Liver (tissue), 9 donors: ENCODE measurements around the gene GPR32. TPM values are rescaled to one million over a fixed set of nuclear protein-coding genes. Genes with fewer than 3 reads are reported as not detected.

Experiments
- DNase-seq: peaks from one replicate; pipeline ENCODE4 v3.0.0-alpha.2; 2017; ENCODE audit warnings: low spot score
- H3K27ac ChIP-seq, 2 donors: one replicate each; pipeline ENCODE4 v1.7.0; 2013; ENCODE audit warnings: inconsistent platforms in 2 of 2, low read length in 2 of 2, control low read depth in 1 of 2, low read depth in 1 of 2, mild to moderate bottlenecking in 1 of 2
- H3K27me3 ChIP-seq, 4 donors: one replicate each; pipeline versions ENCODE4 v1.6.1 to v1.7.0; 2013; ENCODE audit warnings: low read length in 3 of 4, inconsistent platforms in 1 of 4, mild to moderate bottlenecking in 1 of 4, moderate library complexity in 1 of 4; ENCODE audit not compliant: control insufficient read depth in 4 of 4, insufficient read depth in 4 of 4
- H3K36me3 ChIP-seq, 4 donors: one replicate each; pipeline versions ENCODE4 v1.6.1 to v1.7.0; 2013; ENCODE audit warnings: low read length in 3 of 4, mild to moderate bottlenecking in 3 of 4, low read depth in 1 of 4, moderate library complexity in 1 of 4; ENCODE audit not compliant: control insufficient read depth in 4 of 4, insufficient read depth in 3 of 4
- H3K4me1 ChIP-seq, 4 donors: one replicate each; pipeline versions ENCODE4 v1.6.1 to v1.7.0; 2013; ENCODE audit warnings: low read length in 3 of 4, mild to moderate bottlenecking in 3 of 4, moderate library complexity in 1 of 4; ENCODE audit not compliant: control insufficient read depth in 4 of 4, insufficient read depth in 4 of 4
- H3K4me3 ChIP-seq, 3 donors: one replicate each; pipeline versions ENCODE4 v1.6.1 to v1.7.0; 2013; ENCODE audit warnings: low read length in 3 of 3, control low read depth in 1 of 3, low read depth in 1 of 3, mild to moderate bottlenecking in 1 of 3
- H3K9ac ChIP-seq, 2 donors: one replicate each; pipeline ENCODE4 v1.7.0; 2013; ENCODE audit warnings: low read length in 2 of 2, mild to moderate bottlenecking in 2 of 2, moderate library complexity in 2 of 2, control low read depth in 1 of 2, low read depth in 1 of 2
- H3K9me3 ChIP-seq, 4 donors: one replicate each; pipeline versions ENCODE4 v1.6.1 to v1.7.0; 2013; ENCODE audit warnings: low read length in 3 of 4; ENCODE audit not compliant: control insufficient read depth in 4 of 4
- EGR1 ChIP-seq, 2 donors: IDR thresholded peaks; 2 replicates each; pipeline ENCODE4 v1.6.1; 2016 to 2018; ENCODE audit warnings: antibody characterized with exemption in 2 of 2, low read depth in 2 of 2
- FOXA1 ChIP-seq: IDR thresholded peaks from 2 replicates; pipeline ENCODE4 v1.6.1; 2016; ENCODE audit warnings: antibody characterized with exemption
- FOXA2 ChIP-seq: IDR thresholded peaks from 2 replicates; pipeline ENCODE4 v1.6.1; 2016; ENCODE audit warnings: antibody characterized with exemption
- GABPA ChIP-seq, 2 donors: IDR thresholded peaks in 1 of 2; conservative IDR thresholded peaks in 1 of 2; 2 replicates each; pipeline ENCODE4 v1.6.1; 2016; ENCODE audit warnings: antibody characterized with exemption in 2 of 2, mild to moderate bottlenecking in 1 of 2, moderate library complexity in 1 of 2
- HNF4A ChIP-seq, 2 donors: conservative IDR thresholded peaks; 2 replicates each; pipeline ENCODE4 v1.6.1; 2016; ENCODE audit warnings: antibody characterized with exemption in 2 of 2, mild to moderate bottlenecking in 2 of 2
- HNF4G ChIP-seq: IDR thresholded peaks from 2 replicates; pipeline ENCODE4 v1.6.1; 2016; ENCODE audit warnings: antibody characterized with exemption
- JUND ChIP-seq, 2 donors: IDR thresholded peaks; 2 replicates each; pipeline ENCODE4 v1.6.1; 2016; ENCODE audit warnings: antibody characterized with exemption in 2 of 2
- NR2F2 ChIP-seq: IDR thresholded peaks from 2 replicates; pipeline ENCODE4 v1.6.1; 2016; ENCODE audit warnings: antibody characterized with exemption
- RAD21 ChIP-seq, 2 donors: IDR thresholded peaks; 2 replicates each; pipeline ENCODE4 v1.6.1; 2016; ENCODE audit warnings: antibody characterized with exemption in 2 of 2, mild to moderate bottlenecking in 2 of 2
- RXRA ChIP-seq, 2 donors: IDR thresholded peaks; 2 replicates each; pipeline ENCODE4 v1.6.1; 2017 to 2018; ENCODE audit warnings: antibody characterized with exemption in 2 of 2, mild to moderate bottlenecking in 1 of 2
- SP1 ChIP-seq: IDR thresholded peaks from 2 replicates; pipeline ENCODE4 v1.6.1; 2018; ENCODE audit warnings: antibody characterized with exemption, mild to moderate bottlenecking
- TAF1 ChIP-seq: conservative IDR thresholded peaks from 2 replicates; pipeline ENCODE4 v1.6.1; 2016; ENCODE audit warnings: antibody characterized with exemption, mild to moderate bottlenecking
- YY1 ChIP-seq: IDR thresholded peaks from 2 replicates; pipeline ENCODE4 v1.6.1; 2016; ENCODE audit warnings: antibody characterized with exemption, mild to moderate bottlenecking
- WGBS: extraction: QIAGEN DNeasy Blood & Tissue Kit; methylation state at CpG from one replicate; pipeline ENCODE4 v1.1.7; 2013; 5-methylcytosine and 5-hydroxymethylcytosine counted together
- polyA plus RNA-seq, 2 donors: library from polyadenylated mRNA; stranded (reverse) in 1 of 2; unstranded in 1 of 2; fragments of 200-250 nt in 1 of 2; fragments of >200 nt in 1 of 2; fragmentation: Nextera tagmentation in 1 of 2; extraction: Ambion mirVana in 1 of 2; gene quantifications; one replicate each; pipeline versions ENCODE4 v1.2.1 to v1.2.3, GENCODE V29; 2013 to 2015
- total RNA-seq, 2 donors: library from RNA; depleted of rRNA; stranded (reverse); fragments of >200 nt; gene quantifications; one replicate each; pipeline ENCODE4 v1.2.3, GENCODE V29; 2014
- TF ChIP-seq, protein P1 (sequence below): IDR thresholded peaks from 2 replicates; pipeline ENCODE4 v1.6.1; 2016; ENCODE audit warnings: antibody characterized with exemption
- TF ChIP-seq, protein P2 (sequence below): fragments of 150-350 bp; IDR thresholded peaks from 2 replicates; pipeline ENCODE4 v1.5.1; 2017; ENCODE audit warnings: improper control_type of control experiment, low read depth, low read length; ENCODE audit not compliant: missing input control
- TF ChIP-seq, protein P3 (sequence below): IDR thresholded peaks from 2 replicates; pipeline ENCODE4 v1.6.1; 2016; ENCODE audit warnings: antibody characterized with exemption
- TF ChIP-seq, protein P4 (sequence below): IDR thresholded peaks from 2 replicates; pipeline ENCODE4 v1.6.1; 2016; ENCODE audit warnings: antibody characterized with exemption
- TF ChIP-seq, protein P5 (sequence below): IDR thresholded peaks from 2 replicates; pipeline ENCODE4 v1.6.1; 2016; ENCODE audit warnings: antibody characterized with exemption, mild to moderate bottlenecking
- donor health status: healthy.
- donor health status: healthy.
- donor health status: healthy.
- donor health status: healthy.
- donor health status: healthy.

The GPR32 gene
- total and polyA plus RNA-seq, 4 donors = not detected

DNA sequence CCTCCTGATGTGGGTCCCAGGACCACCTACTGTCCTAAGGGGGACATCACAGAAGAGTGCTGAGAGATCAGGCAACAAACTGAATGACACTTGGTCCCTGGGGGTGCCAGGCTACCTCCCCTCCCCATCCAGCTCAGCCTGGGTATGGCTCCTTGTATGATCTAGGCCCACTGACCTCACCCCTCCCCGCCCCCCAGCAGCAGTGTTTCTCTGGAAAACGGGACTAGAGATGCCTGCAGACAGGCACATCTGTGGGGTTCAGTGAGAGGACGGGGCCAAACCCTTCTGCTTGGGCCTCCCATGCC is 29.2 kb downstream of the GPR32 start:
- Histone ChIP-seq H3K27me3 (no peaks in the 10 kb centered on the region), H3K9ac (no peak overlapping the region), H3K4me1 (peaks cover 1 to 19% (median 14%) of the 10 kb centered on the region in 4 donors), H3K36me3 (peaks cover 6 to 39% (median 9%) of the 10 kb centered on the region in 4 donors), H3K9me3 (no peaks in the 10 kb centered on the region), H3K27ac (no peak overlapping the region), H3K4me3 (no peak overlapping the region)
- TF ChIP-seq, protein P1, sequence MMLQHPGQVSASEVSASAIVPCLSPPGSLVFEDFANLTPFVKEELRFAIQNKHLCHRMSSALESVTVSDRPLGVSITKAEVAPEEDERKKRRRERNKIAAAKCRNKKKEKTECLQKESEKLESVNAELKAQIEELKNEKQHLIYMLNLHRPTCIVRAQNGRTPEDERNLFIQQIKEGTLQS = no peak
- TF ChIP-seq GABPA (IDR thresholded peaks at IDR 0.05 in 1 of 2, conservative IDR thresholded peaks at IDR 0.05 in 1 of 2) = no peak
- TF ChIP-seq FOXA2 = no peak
- no peak for TF ChIP-seq JUND (IDR thresholded peaks at IDR 0.05)
- TF ChIP-seq, protein P2, sequence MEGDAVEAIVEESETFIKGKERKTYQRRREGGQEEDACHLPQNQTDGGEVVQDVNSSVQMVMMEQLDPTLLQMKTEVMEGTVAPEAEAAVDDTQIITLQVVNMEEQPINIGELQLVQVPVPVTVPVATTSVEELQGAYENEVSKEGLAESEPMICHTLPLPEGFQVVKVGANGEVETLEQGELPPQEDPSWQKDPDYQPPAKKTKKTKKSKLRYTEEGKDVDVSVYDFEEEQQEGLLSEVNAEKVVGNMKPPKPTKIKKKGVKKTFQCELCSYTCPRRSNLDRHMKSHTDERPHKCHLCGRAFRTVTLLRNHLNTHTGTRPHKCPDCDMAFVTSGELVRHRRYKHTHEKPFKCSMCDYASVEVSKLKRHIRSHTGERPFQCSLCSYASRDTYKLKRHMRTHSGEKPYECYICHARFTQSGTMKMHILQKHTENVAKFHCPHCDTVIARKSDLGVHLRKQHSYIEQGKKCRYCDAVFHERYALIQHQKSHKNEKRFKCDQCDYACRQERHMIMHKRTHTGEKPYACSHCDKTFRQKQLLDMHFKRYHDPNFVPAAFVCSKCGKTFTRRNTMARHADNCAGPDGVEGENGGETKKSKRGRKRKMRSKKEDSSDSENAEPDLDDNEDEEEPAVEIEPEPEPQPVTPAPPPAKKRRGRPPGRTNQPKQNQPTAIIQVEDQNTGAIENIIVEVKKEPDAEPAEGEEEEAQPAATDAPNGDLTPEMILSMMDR = no peak
- no peak for TF ChIP-seq HNF4G
- TF ChIP-seq RAD21 (IDR thresholded peaks at IDR 0.05) = no peak
- TF ChIP-seq, protein P3, sequence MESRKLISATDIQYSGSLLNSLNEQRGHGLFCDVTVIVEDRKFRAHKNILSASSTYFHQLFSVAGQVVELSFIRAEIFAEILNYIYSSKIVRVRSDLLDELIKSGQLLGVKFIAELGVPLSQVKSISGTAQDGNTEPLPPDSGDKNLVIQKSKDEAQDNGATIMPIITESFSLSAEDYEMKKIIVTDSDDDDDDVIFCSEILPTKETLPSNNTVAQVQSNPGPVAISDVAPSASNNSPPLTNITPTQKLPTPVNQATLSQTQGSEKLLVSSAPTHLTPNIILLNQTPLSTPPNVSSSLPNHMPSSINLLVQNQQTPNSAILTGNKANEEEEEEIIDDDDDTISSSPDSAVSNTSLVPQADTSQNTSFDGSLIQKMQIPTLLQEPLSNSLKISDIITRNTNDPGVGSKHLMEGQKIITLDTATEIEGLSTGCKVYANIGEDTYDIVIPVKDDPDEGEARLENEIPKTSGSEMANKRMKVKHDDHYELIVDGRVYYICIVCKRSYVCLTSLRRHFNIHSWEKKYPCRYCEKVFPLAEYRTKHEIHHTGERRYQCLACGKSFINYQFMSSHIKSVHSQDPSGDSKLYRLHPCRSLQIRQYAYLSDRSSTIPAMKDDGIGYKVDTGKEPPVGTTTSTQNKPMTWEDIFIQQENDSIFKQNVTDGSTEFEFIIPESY = no peak
- no peak for TF ChIP-seq YY1
- no peak for TF ChIP-seq FOXA1
- TF ChIP-seq RXRA (IDR thresholded peaks at IDR 0.05) = no peak
- no peak for TF ChIP-seq NR2F2
- WGBS = 87% methylated on average over 3 of the region's 3 CpGs
- no peak for DNase-seq

DNA sequence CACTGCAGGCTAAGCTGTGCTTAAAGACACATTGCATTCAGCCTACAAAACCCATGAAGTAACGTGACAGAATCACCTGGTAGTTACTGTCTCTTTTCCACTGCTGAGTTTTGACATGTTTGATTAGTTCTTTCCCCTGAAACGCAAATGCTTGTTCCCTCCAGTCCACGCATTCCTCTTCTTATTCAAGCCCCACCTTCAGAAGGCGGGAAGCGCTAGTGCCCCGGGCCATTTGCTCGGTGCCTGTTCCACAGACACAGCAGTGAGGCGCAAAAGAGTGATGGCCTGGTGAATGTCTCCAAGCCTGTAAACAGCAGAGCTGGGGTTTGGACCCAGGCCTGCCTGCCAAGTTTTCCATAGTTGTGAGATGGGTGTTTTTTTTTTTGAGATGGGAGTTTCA is 30.8 kb downstream of the GPR32 start:
- Histone ChIP-seq H3K36me3 (peaks cover 6 to 36% (median 9%) of the 10 kb centered on the region in 4 donors), H3K27me3 (no peaks in the 10 kb centered on the region), H3K9ac (no peak overlapping the region), H3K4me3 (no peak overlapping the region), H3K4me1 (peaks cover 1 to 22% (median 16%) of the 10 kb centered on the region in 4 donors), H3K9me3 (no peaks in the 10 kb centered on the region), H3K27ac (no peak overlapping the region)
- 93% methylated on average over 8 of the region's 8 CpGs for WGBS
- DNase-seq = no peak
- no peak for TF ChIP-seq TAF1
- TF ChIP-seq, protein P4, sequence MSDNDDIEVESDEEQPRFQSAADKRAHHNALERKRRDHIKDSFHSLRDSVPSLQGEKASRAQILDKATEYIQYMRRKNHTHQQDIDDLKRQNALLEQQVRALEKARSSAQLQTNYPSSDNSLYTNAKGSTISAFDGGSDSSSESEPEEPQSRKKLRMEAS = no peak
- no peak for TF ChIP-seq SP1
- TF ChIP-seq, protein P3 = no peak
- no peak for TF ChIP-seq FOXA1
- TF ChIP-seq HNF4G = no peak
- no peak for TF ChIP-seq RXRA (IDR thresholded peaks at IDR 0.05)
- no peak for TF ChIP-seq RAD21 (IDR thresholded peaks at IDR 0.05)
- no peak for TF ChIP-seq EGR1 (IDR thresholded peaks at IDR 0.05; ENCODE audit: low read depth in 2 of 2)
- no peak for TF ChIP-seq GABPA (IDR thresholded peaks at IDR 0.05 in 1 of 2, conservative IDR thresholded peaks at IDR 0.05 in 1 of 2)
- TF ChIP-seq, protein P5, sequence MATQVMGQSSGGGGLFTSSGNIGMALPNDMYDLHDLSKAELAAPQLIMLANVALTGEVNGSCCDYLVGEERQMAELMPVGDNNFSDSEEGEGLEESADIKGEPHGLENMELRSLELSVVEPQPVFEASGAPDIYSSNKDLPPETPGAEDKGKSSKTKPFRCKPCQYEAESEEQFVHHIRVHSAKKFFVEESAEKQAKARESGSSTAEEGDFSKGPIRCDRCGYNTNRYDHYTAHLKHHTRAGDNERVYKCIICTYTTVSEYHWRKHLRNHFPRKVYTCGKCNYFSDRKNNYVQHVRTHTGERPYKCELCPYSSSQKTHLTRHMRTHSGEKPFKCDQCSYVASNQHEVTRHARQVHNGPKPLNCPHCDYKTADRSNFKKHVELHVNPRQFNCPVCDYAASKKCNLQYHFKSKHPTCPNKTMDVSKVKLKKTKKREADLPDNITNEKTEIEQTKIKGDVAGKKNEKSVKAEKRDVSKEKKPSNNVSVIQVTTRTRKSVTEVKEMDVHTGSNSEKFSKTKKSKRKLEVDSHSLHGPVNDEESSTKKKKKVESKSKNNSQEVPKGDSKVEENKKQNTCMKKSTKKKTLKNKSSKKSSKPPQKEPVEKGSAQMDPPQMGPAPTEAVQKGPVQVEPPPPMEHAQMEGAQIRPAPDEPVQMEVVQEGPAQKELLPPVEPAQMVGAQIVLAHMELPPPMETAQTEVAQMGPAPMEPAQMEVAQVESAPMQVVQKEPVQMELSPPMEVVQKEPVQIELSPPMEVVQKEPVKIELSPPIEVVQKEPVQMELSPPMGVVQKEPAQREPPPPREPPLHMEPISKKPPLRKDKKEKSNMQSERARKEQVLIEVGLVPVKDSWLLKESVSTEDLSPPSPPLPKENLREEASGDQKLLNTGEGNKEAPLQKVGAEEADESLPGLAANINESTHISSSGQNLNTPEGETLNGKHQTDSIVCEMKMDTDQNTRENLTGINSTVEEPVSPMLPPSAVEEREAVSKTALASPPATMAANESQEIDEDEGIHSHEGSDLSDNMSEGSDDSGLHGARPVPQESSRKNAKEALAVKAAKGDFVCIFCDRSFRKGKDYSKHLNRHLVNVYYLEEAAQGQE = no peak
- no peak for TF ChIP-seq FOXA2
- TF ChIP-seq, protein P2 = no peak
- TF ChIP-seq HNF4A (conservative IDR thresholded peaks at IDR 0.05) = no peak
- TF ChIP-seq, protein P1 = no peak
- TF ChIP-seq YY1 = no peak
- TF ChIP-seq JUND (IDR thresholded peaks at IDR 0.05) = no peak
- TF ChIP-seq NR2F2 = no peak
